HepG2 (cell line): ENCODE results near the gene SETD1A. TPM values are rescaled to one million over a fixed set of nuclear protein-coding genes. Genes with fewer than 3 reads are reported as not detected.

ENCODE experiments used
- BORCS8-MEF2B ChIP-seq: sonication (generic); formaldehyde crosslinking; IDR thresholded peaks from 2 replicates; pipeline ENCODE4 v1.8.0; 2022; ENCODE audit warnings: mild to moderate bottlenecking, missing genetic modification reagents
- SOX5 ChIP-seq: IDR thresholded peaks from 2 replicates; pipeline ENCODE4 v1.6.1; 2016; ENCODE audit warnings: borderline replicate concordance
- SOX6 ChIP-seq, 2 experiments: fragments of 450-650 bp in 1 of 2; sonication (generic) in 1 of 2; formaldehyde crosslinking in 1 of 2; IDR thresholded peaks; 2 replicates each; pipeline versions ENCODE4 v1.4.0 to v1.6.1; 2017 to 2020; ENCODE audit warnings: antibody characterized with exemption in 1 of 2, mild to moderate bottlenecking in 1 of 2, missing genetic modification reagents in 1 of 2
- TIGD3 ChIP-seq: sonication (generic); formaldehyde crosslinking; IDR thresholded peaks from 2 replicates; pipeline ENCODE4 v1.5.1; 2020; ENCODE audit warnings: mild to moderate bottlenecking, missing genetic modification reagents, borderline replicate concordance
- ZFP90 ChIP-seq: sonication (generic); formaldehyde crosslinking; IDR thresholded peaks from 2 replicates; pipeline ENCODE4 v1.8.0; 2022; ENCODE audit warnings: missing genetic modification reagents, mild to moderate bottlenecking, inconsistent platforms, borderline replicate concordance
- ZNF350 ChIP-seq: sonication (generic); formaldehyde crosslinking; IDR thresholded peaks from 2 replicates; pipeline ENCODE4 v1.4.0; 2020; ENCODE audit warnings: mild to moderate bottlenecking, low read depth, missing genetic modification reagents, borderline replicate concordance
- ZNF598 ChIP-seq: sonication (generic); formaldehyde crosslinking; IDR thresholded peaks from 2 replicates; pipeline ENCODE4 v1.5.1; 2020; ENCODE audit warnings: mild to moderate bottlenecking, missing genetic modification reagents, borderline replicate concordance
- ZNF639 ChIP-seq: conservative IDR thresholded peaks from 2 replicates; pipeline ENCODE4 v1.6.1; 2018; ENCODE audit warnings: missing genetic modification reagents
- ZNF687 ChIP-seq: sonication (generic); formaldehyde crosslinking; IDR thresholded peaks from 2 replicates; pipeline ENCODE4 v1.5.1; 2020; ENCODE audit warnings: mild to moderate bottlenecking, missing genetic modification reagents, moderate library complexity
- polyA plus RNA-seq, 8 experiments: library from polyadenylated mRNA; depleted of rRNA in 3 of 8; stranded (reverse) in 7 of 8; unstranded in 1 of 8; fragments of >200 nt; fragmentation: Illumina TruSeq in 4 of 8; extraction: Trizol in 4 of 8; gene quantifications; 2 replicates each; pipeline versions ENCODE4 v1.2.1 to v1.2.3, GENCODE V29; 2011 to 2016; ENCODE audit warnings: low read depth in 4 of 8, missing spikeins in 1 of 8, mixed read lengths in 1 of 8; ENCODE audit not compliant: insufficient read depth in 1 of 8
- total RNA-seq, 5 experiments: library from RNA; depleted of rRNA; stranded (reverse); fragments of >200 nt; fragmentation: Illumina TruSeq; extraction: Trizol; gene quantifications; 2 replicates each; pipeline ENCODE4 v1.2.3, GENCODE V29; 2016; ENCODE audit warnings: low read depth in 1 of 5
- TF ChIP-seq, protein P1 (sequence below): IDR thresholded peaks from 2 replicates; pipeline ENCODE4 v1.6.1; 2018; ENCODE audit warnings: missing genetic modification reagents
- TF ChIP-seq, protein P2 (sequence below), 2 experiments: sonication (generic) in 1 of 2; formaldehyde crosslinking in 1 of 2; IDR thresholded peaks; 2 replicates each; pipeline versions ENCODE4 v1.5.1 to v1.6.1; 2011 to 2020; ENCODE audit warnings: borderline replicate concordance in 1 of 2, low read depth in 1 of 2, low read length in 1 of 2, mild to moderate bottlenecking in 1 of 2, missing genetic modification reagents in 1 of 2, moderate library complexity in 1 of 2
- TF ChIP-seq, protein P3 (sequence below): sonication (generic); formaldehyde crosslinking; IDR thresholded peaks from 2 replicates; pipeline ENCODE4 v1.8.1; 2023; ENCODE audit warnings: mild to moderate bottlenecking, missing genetic modification reagents

SETD1A gene
- total and polyA plus RNA-seq, 2 of the 13 experiments (the other 11 are each of a cell fraction or from before 2014, with no cell fraction given): 3.8 to 5.6 TPM

- TF ChIP-seq TIGD3 (CRISPR knock-in tag): no peak
- no peak for TF ChIP-seq ZNF598 (CRISPR knock-in tag)
- TF ChIP-seq, protein P1, sequence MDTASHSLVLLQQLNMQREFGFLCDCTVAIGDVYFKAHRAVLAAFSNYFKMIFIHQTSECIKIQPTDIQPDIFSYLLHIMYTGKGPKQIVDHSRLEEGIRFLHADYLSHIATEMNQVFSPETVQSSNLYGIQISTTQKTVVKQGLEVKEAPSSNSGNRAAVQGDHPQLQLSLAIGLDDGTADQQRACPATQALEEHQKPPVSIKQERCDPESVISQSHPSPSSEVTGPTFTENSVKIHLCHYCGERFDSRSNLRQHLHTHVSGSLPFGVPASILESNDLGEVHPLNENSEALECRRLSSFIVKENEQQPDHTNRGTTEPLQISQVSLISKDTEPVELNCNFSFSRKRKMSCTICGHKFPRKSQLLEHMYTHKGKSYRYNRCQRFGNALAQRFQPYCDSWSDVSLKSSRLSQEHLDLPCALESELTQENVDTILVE (CRISPR knock-in tag): no peak; the same call in none of the 2 replicates
- 0 out of 2 replicates have a peak, but pooled peaks have one; percentile 1 for TF ChIP-seq ZFP90
- TF ChIP-seq ZNF639 (CRISPR knock-in tag): 0 out of 2 replicates have a peak, but pooled peaks have one; percentile 45
- TF ChIP-seq, protein P2, sequence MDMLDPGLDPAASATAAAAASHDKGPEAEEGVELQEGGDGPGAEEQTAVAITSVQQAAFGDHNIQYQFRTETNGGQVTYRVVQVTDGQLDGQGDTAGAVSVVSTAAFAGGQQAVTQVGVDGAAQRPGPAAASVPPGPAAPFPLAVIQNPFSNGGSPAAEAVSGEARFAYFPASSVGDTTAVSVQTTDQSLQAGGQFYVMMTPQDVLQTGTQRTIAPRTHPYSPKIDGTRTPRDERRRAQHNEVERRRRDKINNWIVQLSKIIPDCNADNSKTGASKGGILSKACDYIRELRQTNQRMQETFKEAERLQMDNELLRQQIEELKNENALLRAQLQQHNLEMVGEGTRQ (IDR thresholded peaks at IDR 0.05; ENCODE audit: low read depth, low read length): no peak
- TF ChIP-seq, protein P2 (CRISPR knock-in tag; IDR thresholded peaks at IDR 0.05; ENCODE audit: borderline replicate concordance): 0 out of 2 replicates have a peak, but pooled peaks have one; percentile 5
- 0 out of 2 replicates have a peak, but pooled peaks have one; percentile 18 for TF ChIP-seq ZNF350 (CRISPR knock-in tag)
- TF ChIP-seq ZNF687 (CRISPR knock-in tag): no peak
- TF ChIP-seq BORCS8-MEF2B (CRISPR knock-in tag): 0 out of 2 replicates have a peak, but pooled peaks have one; percentile 30
- TF ChIP-seq SOX6 (IDR thresholded peaks at IDR 0.05): no peak
- no peak for TF ChIP-seq SOX6 (CRISPR knock-in tag; IDR thresholded peaks at IDR 0.05)
- TF ChIP-seq SOX5: no peak
- TF ChIP-seq, protein P3, sequence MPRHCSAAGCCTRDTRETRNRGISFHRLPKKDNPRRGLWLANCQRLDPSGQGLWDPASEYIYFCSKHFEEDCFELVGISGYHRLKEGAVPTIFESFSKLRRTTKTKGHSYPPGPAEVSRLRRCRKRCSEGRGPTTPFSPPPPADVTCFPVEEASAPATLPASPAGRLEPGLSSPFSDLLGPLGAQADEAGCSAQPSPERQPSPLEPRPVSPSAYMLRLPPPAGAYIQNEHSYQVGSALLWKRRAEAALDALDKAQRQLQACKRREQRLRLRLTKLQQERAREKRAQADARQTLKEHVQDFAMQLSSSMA (CRISPR knock-in tag): peak; percentile 37; the same call in 1 of the 2 replicates
These were observed 873 bp downstream of the SETD1A start (continued) for GRCh38 chr16:30958175-30959079.
